Epithelial cell of esophagus (primary cell): Measurements from ENCODE around the gene TMEM41A.

ENCODE experiments used
- DNase-seq: peaks from one replicate; pipeline ENCODE4 v3.0.0; 2010; ENCODE audit warnings: low read depth
- H3K4me3 ChIP-seq: 2 replicates; pipeline ENCODE4 v1.5.1; 2011; ENCODE audit warnings: mild to moderate bottlenecking, low read length, control low read depth
- CTCF ChIP-seq: IDR thresholded peaks from 2 replicates; pipeline ENCODE4 v1.5.1; 2011; ENCODE audit warnings: low read depth, mild to moderate bottlenecking, low read length, control low read depth, inconsistent platforms; ENCODE audit not compliant: insufficient read depth; ENCODE audit errors: missing control alignments

Gene TMEM41A

DNA sequence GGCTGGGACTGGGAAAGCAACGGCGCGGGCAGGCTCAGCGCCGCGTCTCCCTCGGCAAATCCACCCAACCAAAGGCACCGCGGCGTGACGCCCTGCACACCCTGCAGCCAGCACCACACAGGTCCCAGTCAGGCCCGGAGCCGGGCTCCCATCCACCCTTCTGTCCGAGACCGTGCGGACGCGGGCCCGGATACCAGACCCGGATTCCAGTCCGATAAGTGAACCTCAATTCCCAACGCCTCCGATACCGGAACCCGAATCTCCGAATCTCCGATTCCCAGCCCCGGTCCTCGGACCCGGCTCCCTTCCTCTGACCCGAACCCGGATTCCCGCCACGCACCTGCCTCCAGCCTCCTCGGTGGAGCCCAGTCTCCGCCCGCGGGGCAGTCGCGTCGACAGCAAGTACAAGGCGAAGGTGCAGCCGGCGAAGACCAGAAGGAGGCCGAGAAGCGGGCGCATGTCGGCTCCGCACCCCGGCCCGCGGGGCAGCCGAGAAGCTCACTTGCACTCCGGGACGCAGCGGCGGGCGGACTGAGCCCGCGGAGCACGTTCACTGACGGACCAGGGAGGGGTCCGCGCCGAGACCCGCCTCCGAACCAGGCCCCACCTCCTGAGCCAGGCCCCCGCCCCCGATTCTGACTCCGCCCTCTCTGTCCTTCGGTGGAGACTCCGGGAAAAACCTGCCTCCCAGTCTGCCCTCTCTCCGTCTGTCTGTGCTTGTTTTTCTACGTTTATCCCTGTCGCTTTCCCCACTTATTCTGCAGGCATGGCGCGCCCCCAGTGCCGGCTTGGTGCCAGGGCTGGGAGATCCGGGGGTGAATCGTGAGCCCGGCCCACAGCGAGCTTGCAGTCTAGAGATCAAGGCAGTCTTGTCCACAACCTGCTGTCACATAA, at the start of gene TMEM41A:
Gene TMEM41A, minus strand, starts transcription at position 533 of the 894 bp plus-strand sequence. Its CDS starts 74 bp downstream, at position 459.
- H3K4me3 ChIP-seq: peak within 1 kb of the TSS; percentile 94
- no peak for TF ChIP-seq CTCF
- DNase-seq: peak; percentile 94

- no peak for DNase-seq
- TF ChIP-seq CTCF: no peak
- H3K4me3 ChIP-seq: no peak overlapping the region
Observed at GRCh38 chr3:185540695-185541094, 41.9 kb upstream of the TMEM41A start.

DNA sequence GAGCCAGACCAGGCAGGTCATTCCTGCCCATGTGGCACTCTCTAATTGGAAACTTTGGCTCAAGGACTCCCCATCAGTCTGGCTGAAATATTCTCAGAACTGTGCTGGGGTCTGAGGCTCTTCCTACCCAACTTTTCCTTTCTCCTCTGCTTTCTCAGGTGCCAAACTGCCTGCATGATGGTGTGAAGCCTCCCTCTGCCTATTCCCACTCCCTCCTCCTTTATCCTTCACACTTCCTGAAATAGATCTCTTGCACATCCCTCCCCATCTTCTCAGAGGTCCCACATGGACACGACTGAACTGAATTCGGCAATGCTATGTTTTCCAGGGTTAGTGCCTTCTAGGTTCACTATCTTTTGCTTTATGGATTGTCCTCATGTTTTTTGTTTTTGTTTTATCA, 41.1 kb upstream of the TMEM41A start:
- no peak overlapping the region for H3K4me3 ChIP-seq
- DNase-seq: no peak
- no peak for TF ChIP-seq CTCF

DNA sequence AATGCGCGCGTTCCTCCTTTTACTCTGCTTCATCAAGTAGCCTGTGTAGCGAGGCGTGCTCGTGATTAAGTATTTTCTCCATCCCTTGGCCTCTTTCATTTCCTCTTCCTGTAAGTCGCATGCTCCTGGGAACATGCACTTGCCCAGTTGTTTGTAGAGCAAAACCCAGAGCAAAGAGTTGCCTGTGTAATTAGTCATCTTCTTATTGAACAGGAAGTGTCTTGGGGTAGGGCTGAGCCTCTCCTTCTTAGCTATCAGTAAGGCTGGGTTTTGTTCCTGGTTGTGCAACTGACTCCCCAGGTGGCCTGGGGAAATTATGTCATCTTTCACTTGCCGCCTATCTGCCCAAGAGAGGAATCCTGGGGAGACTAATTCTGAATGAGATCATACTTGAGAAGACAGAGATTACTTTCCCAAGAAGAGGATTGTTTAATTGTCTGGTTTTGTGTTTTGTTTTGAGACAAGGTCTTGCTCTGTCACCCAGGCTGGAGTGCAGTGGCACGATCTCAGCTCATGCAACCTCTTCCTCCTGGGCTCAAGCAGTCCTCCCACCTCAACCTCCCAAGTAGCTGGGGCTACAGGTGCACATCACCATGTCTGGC, 38.6 kb upstream of the TMEM41A start:
- TF ChIP-seq CTCF: no peak
- peak; percentile 99 for DNase-seq
- no peak overlapping the region for H3K4me3 ChIP-seq

- peak; percentile 39 for DNase-seq
- TF ChIP-seq CTCF: no peak
- no peak overlapping the region for H3K4me3 ChIP-seq
Observed at GRCh38 chr3:185534511-185534910, 35.7 kb upstream of the TMEM41A start.

DNA sequence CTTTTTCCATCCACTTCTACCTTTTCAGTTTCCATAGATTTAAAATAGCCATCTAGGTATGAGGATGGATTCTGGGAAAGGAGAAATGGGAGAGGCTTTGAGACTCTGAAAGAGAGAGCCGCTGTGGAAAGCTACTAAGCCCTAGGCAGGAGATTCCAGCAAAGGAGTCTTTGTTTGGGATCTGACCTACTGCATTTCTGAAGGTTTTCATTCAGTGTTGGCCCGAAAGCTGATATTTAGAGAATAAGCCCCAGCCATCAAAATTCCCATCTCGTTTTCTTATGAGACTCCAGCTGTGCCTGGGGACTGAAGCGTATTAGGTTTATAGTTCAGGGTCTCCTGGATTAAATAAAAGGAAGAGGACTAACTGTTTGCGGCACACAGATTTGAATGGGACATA, 34.1 kb upstream of the TMEM41A start:
- no peak overlapping the region for H3K4me3 ChIP-seq
- no peak for DNase-seq

More for the DNA sequence above, 34.1 kb upstream of the TMEM41A start:
- no peak for TF ChIP-seq CTCF
